Measurements from ENCODE around the gene MYRF. TPM values are rescaled to one million over a fixed set of nuclear protein-coding genes. Genes with fewer than 3 reads are reported as not detected.
A peak's percentile ranks its signal among the peaks of the same experiment; 100 is the strongest.

Gene MYRF
- total RNA-seq, result 1 to 10 TPM; 1.2 to 5.9 TPM

- Mint-ChIP-seq H3K27me3 (peaks cover 12% of the 10 kb centered on the region), H3K27ac (peak within 1 kb of the TSS; percentile 42), H3K4me3 (peak within 1 kb of the TSS; percentile 73), H3K4me1 (peaks cover 11% of the 10 kb centered on the region), H3K9me3 (no peaks in the 10 kb centered on the region), H3K36me3 (ENCODE audit: low read depth) (no peaks in the 10 kb centered on the region)
- ATAC-seq (replicated peaks), result peak; percentile 79
These were observed at the start of gene MYRF for GRCh38 chr11:61752117-61752924. TSS of gene MYRF (plus strand) at chr11:61752636. CDS start at chr11:61752745, 109 bp downstream.

GRCh38 chr11:61702701-61703312 is 49.6 kb upstream of the MYRF start:
- no peaks in the 10 kb centered on the region for H3K4me1 Mint-ChIP-seq
- ATAC-seq (replicated peaks), result no peak

DNA sequence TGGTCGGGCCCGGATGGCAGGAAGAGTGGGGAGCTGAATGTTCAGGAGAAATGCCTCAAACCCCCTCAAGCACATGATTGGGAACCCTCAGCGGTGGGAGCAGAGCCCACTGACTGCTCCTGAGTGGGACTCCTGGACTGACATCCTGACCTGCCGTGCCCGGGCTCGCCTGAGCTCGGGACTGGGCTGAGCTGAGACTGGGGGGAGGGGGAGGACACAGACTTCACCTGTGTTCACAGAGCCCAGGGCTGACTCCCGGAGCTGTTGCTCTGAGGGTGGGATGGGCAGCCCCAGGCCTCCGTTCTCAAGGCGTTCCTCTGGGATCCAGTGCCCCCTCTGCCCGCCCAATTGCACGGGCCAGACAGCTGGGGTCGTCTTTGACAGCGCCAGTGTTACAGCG is 47.6 kb upstream of the MYRF start:
- Mint-ChIP-seq H3K9me3 (no peaks in the 10 kb centered on the region), H3K4me1 (no peaks in the 10 kb centered on the region), H3K4me3 (no peak overlapping the region), H3K36me3 (ENCODE audit: low read depth) (no peaks in the 10 kb centered on the region), H3K27ac (no peak overlapping the region), H3K27me3 (no peaks in the 10 kb centered on the region)
- no peak for ATAC-seq (replicated peaks)

More at GRCh38 chr11:61702701-61703312, 49.6 kb upstream of the MYRF start:
- H3K9me3 Mint-ChIP-seq, result no peaks in the 10 kb centered on the region
- H3K27me3 Mint-ChIP-seq, result no peaks in the 10 kb centered on the region
- H3K27ac Mint-ChIP-seq, result no peak overlapping the region
- H3K4me3 Mint-ChIP-seq, result no peak overlapping the region
- no peaks in the 10 kb centered on the region for H3K36me3 Mint-ChIP-seq (ENCODE audit: low read depth)

DNA sequence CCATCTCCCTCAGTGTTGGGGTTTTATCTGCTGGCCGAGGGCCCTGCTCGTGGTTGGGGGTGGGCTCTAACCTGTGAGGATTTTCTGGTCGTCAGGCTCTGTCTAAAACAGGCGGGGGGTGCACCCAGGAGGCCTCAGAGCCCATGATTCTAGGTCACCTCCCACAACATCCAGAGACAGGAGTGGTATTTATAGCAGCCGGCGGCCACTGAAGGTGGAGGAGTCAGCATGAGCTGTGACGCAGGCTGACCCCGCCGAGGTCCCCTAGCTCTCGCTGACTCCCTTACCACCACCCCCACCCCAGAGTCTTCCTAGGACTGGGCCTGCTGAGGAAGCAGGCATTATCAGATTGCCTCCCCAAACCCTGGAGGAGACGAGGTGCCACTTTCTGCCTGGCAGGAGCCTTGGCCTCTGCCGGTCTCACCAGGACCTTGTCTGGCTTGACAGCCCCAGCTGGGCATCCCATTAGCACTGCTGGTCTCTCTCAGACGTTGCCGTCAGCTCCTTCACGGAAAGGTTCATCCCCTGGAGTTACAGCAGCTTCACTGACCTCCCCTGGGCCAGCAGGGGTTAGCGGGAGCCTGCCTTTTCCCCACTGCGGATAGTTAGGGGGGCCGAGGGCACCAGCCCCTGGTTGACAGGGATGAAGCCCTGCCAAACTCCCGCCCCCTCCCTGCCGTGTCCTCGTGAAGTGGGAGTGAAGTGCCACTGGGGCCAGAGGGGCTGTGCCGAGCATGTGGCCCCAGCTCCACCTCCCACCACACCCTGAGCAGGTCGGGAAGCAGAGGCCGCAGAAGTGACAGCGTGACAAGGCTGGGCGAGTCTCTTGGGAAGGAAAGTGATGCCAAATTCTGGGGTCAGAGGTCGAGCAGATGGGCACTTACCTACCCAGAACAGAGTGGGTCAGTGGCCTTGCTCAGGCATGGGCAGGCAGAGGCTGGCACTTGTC is 45.7 kb upstream of the MYRF start:
- Mint-ChIP-seq H3K9me3 (no peaks in the 10 kb centered on the region), H3K27me3 (no peaks in the 10 kb centered on the region), H3K27ac (no peak overlapping the region), H3K4me3 (no peak overlapping the region), H3K4me1 (no peaks in the 10 kb centered on the region), H3K36me3 (ENCODE audit: low read depth) (no peaks in the 10 kb centered on the region)
- ATAC-seq (replicated peaks), result no peak

DNA sequence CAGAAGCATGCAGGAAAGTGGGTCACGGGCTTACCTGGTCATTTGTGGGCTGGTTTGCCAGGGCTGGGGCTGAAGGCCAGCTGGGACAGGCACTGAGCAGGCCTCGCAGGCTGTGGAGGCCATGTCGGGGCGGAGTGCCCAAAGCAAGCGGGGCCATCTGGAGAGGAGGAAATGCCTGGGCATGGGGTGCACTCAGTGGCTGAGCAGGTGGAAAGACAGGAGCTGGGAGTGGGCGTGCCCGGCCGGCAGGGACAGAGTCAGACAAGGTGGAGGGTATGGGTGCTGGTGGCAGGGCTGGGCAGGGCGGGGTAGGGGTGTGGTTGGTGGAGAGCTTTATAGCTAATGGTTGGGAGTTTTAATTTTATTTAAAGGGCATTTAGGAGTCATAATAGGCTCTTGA is 44.9 kb upstream of the MYRF start:
- ATAC-seq (replicated peaks), result no peak
- Mint-ChIP-seq H3K27me3 (no peaks in the 10 kb centered on the region), H3K27ac (no peak overlapping the region), H3K4me1 (no peaks in the 10 kb centered on the region), H3K4me3 (no peak overlapping the region), H3K36me3 (ENCODE audit: low read depth) (no peaks in the 10 kb centered on the region), H3K9me3 (no peaks in the 10 kb centered on the region)

GRCh38 chr11:61709110-61709509 is 43.3 kb upstream of the MYRF start:
- H3K27ac Mint-ChIP-seq, result no peak overlapping the region
- H3K9me3 Mint-ChIP-seq, result no peaks in the 10 kb centered on the region
- H3K36me3 Mint-ChIP-seq (ENCODE audit: low read depth), result no peaks in the 10 kb centered on the region
- H3K4me3 Mint-ChIP-seq, result no peak overlapping the region
- no peak for ATAC-seq (replicated peaks)
- H3K27me3 Mint-ChIP-seq, result no peaks in the 10 kb centered on the region
- H3K4me1 Mint-ChIP-seq, result no peaks in the 10 kb centered on the region

DNA sequence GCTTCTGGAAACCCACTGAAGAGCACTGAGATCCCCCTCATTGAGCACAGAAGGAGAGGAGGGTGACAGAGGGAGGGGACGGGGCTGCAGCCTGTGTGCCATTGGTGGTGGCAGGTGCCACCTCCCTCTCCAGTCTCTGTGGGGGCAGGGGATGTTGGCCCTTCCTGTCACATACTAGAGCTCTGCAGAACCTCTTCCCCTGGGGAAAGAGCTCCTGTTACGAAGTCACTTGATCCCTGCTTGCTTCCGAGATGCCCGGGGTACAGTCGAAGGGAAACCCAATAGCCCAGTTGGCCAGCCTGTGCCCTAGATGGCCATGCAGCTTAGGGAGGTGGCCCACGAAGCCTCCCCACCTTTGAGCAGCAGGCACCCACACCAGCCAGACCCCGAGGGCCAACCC is 42.9 kb upstream of the MYRF start:
- no peak for ATAC-seq (replicated peaks)
- Mint-ChIP-seq H3K36me3 (ENCODE audit: low read depth) (no peaks in the 10 kb centered on the region), H3K4me3 (no peak overlapping the region), H3K9me3 (no peaks in the 10 kb centered on the region), H3K27ac (no peak overlapping the region), H3K27me3 (no peaks in the 10 kb centered on the region), H3K4me1 (no peaks in the 10 kb centered on the region)

- H3K4me1 Mint-ChIP-seq, result no peaks in the 10 kb centered on the region
- H3K36me3 Mint-ChIP-seq (ENCODE audit: low read depth), result no peaks in the 10 kb centered on the region
- no peak overlapping the region for H3K27ac Mint-ChIP-seq
- no peaks in the 10 kb centered on the region for H3K9me3 Mint-ChIP-seq
- ATAC-seq (replicated peaks), result no peak
- H3K27me3 Mint-ChIP-seq, result no peaks in the 10 kb centered on the region
- no peak overlapping the region for H3K4me3 Mint-ChIP-seq
These were observed 42.4 kb upstream of the MYRF start for GRCh38 chr11:61710019-61710418.

DNA sequence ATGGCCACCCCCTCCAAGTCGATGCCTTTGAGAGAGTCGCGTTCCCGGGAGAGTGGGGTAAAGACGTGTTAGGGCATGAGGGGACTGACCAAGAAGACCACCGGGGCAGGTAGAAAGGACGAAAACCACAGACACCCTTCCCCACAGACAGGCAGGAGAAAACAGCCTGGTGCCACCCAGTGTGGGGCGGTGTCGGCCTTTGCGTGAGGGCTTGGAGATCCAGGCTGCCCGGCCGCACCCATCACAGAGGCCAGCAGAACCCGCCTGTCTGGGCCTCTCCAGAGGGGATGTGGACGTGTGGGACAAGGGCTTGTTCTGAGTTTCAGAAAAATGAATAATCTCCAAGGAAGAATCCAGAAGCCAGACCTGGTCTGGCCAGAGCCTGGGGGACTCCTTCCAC is 41.4 kb upstream of the MYRF start:
- no peak overlapping the region for H3K4me3 Mint-ChIP-seq
- H3K27ac Mint-ChIP-seq, result no peak overlapping the region
- no peaks in the 10 kb centered on the region for H3K36me3 Mint-ChIP-seq (ENCODE audit: low read depth)
- no peak for ATAC-seq (replicated peaks)
- no peaks in the 10 kb centered on the region for H3K9me3 Mint-ChIP-seq
- no peaks in the 10 kb centered on the region for H3K4me1 Mint-ChIP-seq
- H3K27me3 Mint-ChIP-seq, result no peaks in the 10 kb centered on the region

DNA sequence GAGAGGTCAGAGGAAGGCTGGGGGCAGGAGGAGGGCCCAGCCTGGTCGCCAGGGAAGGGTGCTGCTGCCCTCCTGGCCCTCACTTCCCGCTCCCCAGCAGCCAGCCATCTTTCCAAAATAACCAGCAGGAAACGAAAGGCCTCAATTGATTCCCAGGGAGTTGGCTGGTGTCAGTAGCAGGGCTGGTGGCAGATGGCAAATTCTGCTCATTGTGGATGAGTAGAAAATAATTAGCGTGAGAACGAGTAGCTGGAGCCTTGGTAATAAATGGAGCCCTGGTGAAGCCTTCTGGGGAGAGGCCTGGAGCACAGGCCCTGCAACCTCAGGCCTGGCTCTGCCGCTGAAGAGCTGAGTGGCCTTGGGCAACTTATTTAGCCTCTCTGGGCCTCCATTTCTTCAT is 40.9 kb upstream of the MYRF start:
- no peaks in the 10 kb centered on the region for H3K27me3 Mint-ChIP-seq
- H3K36me3 Mint-ChIP-seq (ENCODE audit: low read depth), result no peaks in the 10 kb centered on the region
- no peak overlapping the region for H3K27ac Mint-ChIP-seq
- H3K4me1 Mint-ChIP-seq, result no peaks in the 10 kb centered on the region
- no peak overlapping the region for H3K4me3 Mint-ChIP-seq
- H3K9me3 Mint-ChIP-seq, result no peaks in the 10 kb centered on the region
- no peak for ATAC-seq (replicated peaks)

GRCh38 chr11:61712314-61712713 is 40.1 kb upstream of the MYRF start:
- Mint-ChIP-seq H3K4me1 (no peaks in the 10 kb centered on the region), H3K36me3 (ENCODE audit: low read depth) (no peaks in the 10 kb centered on the region), H3K4me3 (no peak overlapping the region), H3K27ac (no peak overlapping the region), H3K9me3 (no peaks in the 10 kb centered on the region), H3K27me3 (no peaks in the 10 kb centered on the region)
- ATAC-seq (replicated peaks), result no peak

DNA sequence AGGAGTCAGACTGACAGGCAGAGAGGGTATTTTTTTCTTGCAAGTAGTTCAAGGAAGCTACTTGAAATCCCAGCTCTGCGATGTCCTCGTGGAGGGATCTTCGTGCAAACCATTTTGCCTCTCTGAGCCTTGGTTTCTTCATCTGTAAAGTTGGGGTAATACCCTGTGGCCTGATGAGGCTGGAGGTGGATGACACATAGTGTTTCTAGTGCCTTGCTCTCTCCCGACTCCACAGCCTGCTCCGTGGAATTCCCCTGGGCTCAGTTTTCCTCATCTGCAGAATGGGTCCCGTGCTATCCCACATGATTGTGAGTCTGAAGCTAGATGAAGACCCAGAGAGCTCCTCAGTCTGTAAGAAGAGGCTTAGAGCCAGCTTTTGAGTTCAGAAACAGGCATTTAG is 39.6 kb upstream of the MYRF start:
- no peaks in the 10 kb centered on the region for H3K4me1 Mint-ChIP-seq
- H3K27ac Mint-ChIP-seq, result no peak overlapping the region
- H3K4me3 Mint-ChIP-seq, result no peak overlapping the region
- no peaks in the 10 kb centered on the region for H3K36me3 Mint-ChIP-seq (ENCODE audit: low read depth)
- no peak for ATAC-seq (replicated peaks)
- H3K27me3 Mint-ChIP-seq, result no peaks in the 10 kb centered on the region
- no peaks in the 10 kb centered on the region for H3K9me3 Mint-ChIP-seq

DNA sequence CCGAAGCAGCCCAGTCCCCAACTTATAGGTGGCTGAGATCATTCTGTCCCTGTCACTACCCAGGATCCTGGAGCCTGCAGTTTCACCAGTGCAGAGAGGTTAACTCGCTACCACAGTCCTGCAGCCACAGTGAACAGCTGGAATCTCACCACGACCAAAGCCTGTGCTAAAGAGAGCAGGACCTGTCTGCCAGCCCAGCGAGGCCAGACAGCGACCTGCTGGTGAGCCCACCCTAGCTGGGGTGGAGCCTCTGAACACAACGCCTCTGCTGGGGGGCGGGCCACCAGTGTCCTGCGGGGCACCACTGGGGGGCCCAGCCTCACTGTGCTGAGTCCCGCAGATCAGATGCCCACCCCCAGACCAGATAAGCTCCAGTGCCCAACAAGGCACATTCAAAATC is 39.0 kb upstream of the MYRF start:
- Mint-ChIP-seq H3K36me3 (ENCODE audit: low read depth) (no peaks in the 10 kb centered on the region), H3K27ac (no peak overlapping the region), H3K9me3 (no peaks in the 10 kb centered on the region), H3K4me1 (no peaks in the 10 kb centered on the region), H3K27me3 (no peaks in the 10 kb centered on the region), H3K4me3 (no peak overlapping the region)
- no peak for ATAC-seq (replicated peaks)

- Mint-ChIP-seq H3K9me3 (no peaks in the 10 kb centered on the region), H3K27ac (no peak overlapping the region), H3K4me1 (no peaks in the 10 kb centered on the region), H3K36me3 (ENCODE audit: low read depth) (no peaks in the 10 kb centered on the region), H3K27me3 (no peaks in the 10 kb centered on the region), H3K4me3 (no peak overlapping the region)
- no peak for ATAC-seq (replicated peaks)
These were observed 38.5 kb upstream of the MYRF start for GRCh38 chr11:61713906-61714305.

Data from activated T-helper 17 cell treated with anti-CD3 and anti-CD28 coated beads, Interleukin-2, amount 50 U/mL, for 72 hours (primary cell).